Measurements from ENCODE around the gene NEAT1.

NEAT1 gene

DNA sequence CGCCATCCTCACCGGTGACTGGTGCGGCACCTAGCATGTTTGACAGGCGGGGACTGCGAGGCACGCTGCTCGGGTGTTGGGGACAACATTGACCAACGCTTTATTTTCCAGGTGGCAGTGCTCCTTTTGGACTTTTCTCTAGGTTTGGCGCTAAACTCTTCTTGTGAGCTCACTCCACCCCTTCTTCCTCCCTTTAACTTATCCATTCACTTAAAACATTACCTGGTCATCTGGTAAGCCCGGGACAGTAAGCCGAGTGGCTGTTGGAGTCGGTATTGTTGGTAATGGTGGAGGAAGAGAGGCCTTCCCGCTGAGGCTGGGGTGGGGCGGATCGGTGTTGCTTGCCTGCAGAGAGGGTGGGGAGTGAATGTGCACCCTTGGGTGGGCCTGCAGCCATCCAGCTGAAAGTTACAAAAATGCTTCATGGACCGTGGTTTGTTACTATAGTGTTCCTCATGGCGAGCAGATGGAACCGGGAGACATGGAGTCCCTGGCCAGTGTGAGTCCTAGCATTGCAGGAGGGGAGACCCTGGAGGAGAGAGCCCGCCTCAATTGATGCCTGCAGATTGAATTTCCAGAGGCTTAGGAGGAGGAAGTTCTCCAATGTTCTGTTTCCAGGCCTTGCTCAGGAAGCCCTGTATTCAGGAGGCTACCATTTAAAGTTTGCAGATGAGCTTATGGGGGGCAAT lies 1.1 kb downstream of the NEAT1 start:
- ATAC-seq (no peak), DNase-seq (no peak)

DNA sequence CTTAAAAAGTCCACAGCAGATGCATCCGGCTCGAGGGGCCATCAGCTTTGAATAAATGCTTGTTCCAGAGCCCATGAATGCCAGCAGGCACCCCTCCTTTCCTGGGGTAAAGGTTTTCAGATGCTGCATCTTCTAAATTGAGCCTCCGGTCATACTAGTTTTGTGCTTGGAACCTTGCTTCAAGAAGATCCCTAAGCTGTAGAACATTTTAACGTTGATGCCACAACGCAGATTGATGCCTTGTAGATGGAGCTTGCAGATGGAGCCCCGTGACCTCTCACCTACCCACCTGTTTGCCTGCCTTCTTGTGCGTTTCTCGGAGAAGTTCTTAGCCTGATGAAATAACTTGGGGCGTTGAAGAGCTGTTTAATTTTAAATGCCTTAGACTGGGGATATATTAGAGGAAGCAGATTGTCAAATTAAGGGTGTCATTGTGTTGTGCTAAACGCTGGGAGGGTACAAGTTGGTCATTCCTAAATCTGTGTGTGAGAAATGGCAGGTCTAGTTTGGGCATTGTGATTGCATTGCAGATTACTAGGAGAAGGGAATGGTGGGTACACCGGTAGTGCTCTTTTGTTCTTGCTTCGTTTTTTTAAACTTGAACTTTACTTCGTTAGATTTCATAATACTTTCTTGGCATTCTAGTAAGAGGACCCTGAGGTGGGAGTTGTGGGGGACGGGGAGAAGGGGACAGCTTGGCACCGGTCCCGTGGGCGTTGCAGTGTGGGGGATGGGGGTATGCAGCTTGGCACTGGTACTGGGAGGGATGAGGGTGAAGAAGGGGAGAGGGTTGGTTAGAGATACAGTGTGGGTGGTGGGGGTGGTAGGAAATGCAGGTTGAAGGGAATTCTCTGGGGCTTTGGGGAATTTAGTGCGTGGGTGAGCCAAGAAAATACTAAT lies 1.9 kb downstream of the NEAT1 start:
- DNase-seq, result peak; percentile 77

DNA sequence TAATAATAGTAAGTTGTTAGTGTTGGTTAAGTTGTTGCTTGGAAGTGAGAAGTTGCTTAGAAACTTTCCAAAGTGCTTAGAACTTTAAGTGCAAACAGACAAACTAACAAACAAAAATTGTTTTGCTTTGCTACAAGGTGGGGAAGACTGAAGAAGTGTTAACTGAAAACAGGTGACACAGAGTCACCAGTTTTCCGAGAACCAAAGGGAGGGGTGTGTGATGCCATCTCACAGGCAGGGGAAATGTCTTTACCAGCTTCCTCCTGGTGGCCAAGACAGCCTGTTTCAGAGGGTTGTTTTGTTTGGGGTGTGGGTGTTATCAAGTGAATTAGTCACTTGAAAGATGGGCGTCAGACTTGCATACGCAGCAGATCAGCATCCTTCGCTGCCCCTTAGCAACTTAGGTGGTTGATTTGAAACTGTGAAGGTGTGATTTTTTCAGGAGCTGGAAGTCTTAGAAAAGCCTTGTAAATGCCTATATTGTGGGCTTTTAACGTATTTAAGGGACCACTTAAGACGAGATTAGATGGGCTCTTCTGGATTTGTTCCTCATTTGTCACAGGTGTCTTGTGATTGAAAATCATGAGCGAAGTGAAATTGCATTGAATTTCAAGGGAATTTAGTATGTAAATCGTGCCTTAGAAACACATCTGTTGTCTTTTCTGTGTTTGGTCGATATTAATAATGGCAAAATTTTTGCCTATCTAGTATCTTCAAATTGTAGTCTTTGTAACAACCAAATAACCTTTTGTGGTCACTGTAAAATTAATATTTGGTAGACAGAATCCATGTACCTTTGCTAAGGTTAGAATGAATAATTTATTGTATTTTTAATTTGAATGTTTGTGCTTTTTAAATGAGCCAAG lies 2.7 kb downstream of the NEAT1 start:
- ATAC-seq, result peak; percentile 38
- peak; percentile 76 for DNase-seq

More for the DNA sequence above, 1.9 kb downstream of the NEAT1 start:
- ATAC-seq, result no peak

DNA sequence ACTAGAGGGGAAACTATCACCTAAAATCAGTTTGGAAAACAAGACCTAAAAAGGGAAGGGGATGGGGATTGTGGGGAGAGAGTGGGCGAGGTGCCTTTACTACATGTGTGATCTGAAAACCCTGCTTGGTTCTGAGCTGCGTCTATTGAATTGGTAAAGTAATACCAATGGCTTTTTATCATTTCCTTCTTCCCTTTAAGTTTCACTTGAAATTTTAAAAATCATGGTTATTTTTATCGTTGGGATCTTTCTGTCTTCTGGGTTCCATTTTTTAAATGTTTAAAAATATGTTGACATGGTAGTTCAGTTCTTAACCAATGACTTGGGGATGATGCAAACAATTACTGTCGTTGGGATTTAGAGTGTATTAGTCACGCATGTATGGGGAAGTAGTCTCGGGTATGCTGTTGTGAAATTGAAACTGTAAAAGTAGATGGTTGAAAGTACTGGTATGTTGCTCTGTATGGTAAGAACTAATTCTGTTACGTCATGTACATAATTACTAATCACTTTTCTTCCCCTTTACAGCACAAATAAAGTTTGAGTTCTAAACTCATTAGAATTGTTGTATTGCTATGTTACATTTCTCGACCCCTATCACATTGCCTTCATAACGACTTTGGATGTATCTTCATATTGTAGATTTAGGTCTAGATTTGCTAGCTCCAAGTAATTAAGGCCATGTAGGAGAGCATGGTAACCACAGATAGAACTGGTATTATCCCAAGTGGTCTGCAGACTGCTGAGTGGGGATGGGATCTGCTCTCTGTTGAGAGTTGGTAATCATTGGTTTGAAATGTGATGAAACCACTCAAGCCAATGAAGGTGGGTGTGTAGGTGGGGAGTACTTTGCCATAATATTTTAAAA lies 3.6 kb downstream of the NEAT1 start:
- ATAC-seq (peak; percentile 34), DNase-seq (no peak)

DNA sequence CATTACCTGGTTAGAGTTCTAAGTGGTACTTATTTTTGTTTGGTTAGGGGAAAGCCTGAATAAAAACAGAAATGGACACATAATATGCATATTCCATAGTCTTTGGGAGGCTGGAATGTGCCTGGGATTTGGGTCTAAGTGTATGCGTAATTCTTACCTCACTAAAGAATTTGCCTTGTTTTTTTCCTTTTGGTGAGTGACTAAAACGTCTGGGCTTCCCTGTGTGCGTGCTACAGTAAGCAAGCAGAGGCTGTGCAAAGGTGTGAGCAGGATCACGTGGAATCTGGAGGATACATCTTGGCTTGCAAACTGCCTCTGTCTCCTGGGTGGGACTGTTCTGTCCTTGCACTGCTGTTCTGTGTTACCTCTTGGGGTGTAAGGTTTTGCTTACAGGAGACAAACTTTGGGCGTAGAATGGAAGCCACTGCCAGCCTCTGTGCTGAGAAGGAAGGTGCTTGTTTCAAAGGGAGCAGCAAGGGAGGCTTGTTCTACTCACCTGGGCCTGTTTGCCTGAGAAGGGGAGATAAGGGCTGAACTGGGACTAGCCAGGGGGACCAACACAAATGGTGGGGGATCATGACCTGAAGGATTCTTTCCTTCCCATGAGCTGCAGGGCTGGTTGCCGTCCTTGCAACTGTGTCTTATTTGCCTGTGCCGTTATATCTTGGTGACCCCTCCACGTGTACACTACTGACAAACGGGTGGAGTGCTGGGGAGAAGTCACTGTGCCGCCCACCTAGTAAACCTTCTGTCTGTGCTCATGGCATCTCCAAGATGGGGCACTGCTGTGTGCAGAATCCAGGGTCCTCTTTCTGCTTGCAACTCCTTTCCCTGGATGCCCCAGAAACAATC lies 4.5 kb downstream of the NEAT1 start:
- peak; percentile 61 for DNase-seq
- ATAC-seq, result no peak

DNA sequence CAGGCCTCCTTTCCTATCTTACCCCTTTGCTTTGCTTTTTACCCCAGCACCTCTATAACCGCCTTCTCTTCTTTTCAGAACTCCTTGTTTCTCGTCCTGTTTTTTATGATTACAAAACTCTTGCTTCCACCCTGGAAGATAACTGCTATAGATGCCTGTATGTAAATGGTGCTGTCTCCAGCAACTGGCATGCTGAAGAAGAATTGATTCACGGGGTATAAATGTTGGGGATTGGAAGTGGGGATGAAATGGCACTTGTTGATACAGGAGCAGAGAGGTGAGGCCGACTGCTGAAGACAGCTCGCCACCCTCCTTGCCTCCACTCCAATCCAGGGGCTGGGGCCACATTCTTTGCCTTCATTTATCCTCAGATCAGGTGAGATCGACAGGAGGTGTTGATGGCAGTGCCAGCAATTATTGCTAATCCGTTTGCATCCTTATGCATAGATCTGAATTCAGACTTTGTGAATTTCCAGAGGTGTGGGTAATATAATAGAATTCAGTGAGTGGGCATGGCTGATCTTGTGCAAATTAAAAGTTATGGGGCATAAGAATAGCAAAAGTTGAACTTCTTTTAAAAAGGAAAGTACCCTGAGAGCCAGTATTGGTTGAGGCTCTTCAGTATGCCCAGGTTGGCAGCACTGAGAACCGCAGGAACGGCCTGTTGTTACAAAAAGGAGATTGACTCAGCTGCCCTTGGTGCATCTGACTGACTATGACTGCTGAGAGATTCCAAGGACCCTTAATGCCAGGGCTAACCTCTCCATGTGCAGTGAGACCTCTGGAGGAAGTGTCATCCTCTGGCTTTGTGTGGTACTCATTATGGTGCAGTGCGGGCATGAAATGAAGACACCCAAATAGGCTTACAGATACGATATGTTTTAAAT lies 5.3 kb downstream of the NEAT1 start:
- DNase-seq (peak; percentile 59), ATAC-seq (peak; percentile 16)

DNA sequence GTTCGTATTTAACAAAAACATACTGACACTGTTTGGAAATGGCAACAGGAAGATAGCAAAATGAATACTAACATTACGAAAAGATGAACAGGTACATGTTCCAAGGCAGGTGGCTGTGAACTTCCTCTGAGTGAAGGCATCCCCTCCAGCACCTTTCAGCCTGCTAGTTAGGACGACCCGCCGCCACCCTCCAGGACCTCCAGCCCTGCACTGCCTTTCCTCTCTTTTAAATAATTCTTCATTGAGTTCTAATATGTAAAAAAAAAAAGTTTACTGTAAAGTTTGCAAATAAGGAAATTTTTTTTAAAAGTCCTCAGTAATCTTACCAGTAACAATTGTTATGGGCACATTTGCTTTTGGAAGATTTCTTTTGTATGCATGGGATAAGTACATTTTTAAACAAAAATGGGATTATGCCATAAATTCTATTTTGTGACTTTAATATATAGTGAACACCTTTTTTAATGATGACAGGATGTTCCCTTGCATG lies 6.0 kb downstream of the NEAT1 start:
- no peak for DNase-seq
- no peak for ATAC-seq

DNA sequence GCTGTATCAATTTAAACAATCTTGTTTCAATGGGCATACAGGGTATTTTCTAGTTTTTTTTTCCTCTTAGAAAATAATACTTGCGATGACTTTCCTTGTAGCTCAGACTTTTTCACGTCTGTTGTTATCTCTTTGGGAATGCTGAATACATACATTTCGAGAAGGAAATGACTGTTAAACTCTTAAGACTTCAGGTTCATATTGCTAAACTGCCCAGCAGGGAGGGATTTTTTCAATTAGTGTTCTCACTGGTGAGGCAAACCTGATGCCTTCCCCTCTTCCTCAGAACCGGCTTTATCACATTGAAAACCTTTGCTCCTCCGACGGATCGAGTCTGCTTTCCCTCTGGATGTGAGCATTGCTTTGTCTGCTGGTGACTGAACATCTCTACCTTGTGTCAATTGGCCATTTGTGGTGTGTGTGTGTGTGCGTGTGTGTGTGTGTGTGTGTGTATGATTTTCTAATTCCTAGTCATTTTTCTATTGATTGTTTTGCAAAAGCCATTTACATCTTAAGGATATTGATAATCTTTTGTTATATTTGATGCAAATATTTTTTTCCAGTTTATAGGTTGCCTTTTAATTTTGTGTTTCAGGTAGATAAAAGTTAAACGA lies 6.6 kb downstream of the NEAT1 start:
- no peak for DNase-seq
- ATAC-seq, result no peak

DNA sequence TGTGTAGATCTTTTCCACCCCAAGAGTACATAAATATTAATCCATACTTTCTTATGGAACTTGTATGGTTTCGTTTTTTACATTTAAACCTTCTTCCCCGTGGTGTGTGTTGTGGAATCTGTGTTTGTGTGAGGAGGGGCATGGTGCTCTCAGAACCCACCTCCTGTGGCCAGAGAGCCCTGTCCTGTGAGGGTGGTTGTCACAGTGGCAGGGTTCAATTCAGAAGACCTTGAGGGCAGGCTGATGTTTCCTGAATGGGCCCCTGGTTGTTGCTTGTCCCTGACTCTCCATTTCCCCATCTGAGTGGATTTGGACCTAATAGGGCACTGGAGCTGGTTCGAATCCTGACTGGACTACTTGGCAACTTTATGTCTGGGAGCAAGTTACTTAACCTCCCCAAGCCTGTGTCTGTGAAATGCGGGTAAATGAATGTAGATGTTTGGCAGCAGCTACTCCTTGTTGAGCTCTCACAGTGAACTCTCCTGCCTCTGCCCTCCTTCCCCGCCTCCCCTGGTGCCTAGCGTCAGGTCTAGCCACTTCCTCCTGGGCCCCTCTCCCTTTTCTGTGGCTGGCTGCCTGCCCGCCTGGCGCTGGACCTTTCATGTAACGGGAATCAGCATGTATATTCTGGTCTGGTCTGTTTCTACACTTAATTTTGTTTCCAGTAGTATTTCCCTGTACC lies 7.3 kb downstream of the NEAT1 start:
- ATAC-seq, result no peak

DNA sequence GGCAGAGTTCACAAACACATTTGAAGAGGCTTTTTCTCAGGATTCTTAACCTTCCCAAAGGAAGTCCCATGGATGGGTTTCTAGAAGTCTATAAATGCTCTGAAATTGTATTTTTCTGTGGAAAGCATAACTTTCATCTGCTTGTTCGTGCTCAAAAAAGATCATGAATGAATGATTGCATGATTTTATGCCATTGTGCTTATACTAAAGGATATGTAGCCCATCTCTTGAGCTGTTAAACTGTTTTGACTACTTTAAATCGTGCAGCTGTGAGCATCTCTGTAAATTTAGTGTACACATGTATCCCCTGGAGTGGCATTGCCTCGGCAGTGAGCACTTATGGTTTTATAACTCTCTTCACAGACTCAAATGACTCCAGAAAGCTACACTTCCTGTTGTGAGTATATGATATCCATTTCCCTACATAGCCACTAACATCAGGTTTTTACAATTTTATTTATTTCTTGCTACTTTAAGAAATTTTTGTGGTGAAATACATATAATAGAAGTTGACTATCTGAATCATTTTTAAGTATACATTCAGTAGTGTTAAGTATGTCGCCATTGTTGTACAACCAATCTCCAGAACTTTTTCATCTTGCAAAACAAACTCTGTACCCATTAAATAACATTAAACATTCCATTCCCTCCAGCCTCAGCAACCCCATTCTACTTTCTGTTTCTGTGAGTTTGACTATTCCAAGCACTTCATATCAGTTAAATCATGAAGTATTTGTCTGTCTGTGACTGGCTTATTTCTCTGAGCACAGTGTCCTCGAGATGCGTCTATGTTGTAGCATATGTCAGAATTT lies 8.0 kb downstream of the NEAT1 start:
- no peak for DNase-seq
- no peak for ATAC-seq

More for the DNA sequence above, 7.3 kb downstream of the NEAT1 start:
- DNase-seq, result peak; percentile 64

DNA sequence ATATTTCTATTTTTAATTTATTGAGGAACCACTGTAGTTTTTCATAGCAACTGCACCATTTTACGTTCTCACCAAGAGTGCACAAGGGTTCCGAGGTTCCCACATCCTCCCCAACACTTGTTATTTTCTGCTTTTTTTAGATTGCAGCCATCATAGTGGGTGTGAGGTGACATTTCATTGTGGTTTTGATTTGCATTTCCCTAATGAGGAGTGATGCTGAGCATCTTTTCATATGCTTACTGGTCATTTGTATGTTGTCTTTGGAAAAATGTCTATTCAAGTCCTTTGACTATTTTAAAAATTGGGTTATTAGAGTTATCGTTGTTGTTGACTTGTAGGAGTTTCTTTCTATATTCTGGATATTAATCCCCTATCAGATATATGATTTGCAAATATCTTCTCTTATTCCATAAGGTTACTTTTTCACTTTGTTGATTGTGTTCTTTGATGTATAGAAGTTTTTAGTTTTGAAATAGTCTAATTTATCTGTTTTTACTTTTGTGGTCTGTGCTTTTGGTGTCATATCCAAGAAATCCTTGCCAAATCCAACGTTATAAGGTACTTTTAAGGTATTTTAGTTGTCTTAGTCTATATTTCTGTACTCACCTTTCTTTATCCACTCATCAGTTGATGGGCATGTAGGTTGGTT lies 9.0 kb downstream of the NEAT1 start:
- ATAC-seq, result peak; percentile 37
- no peak for DNase-seq

DNA sequence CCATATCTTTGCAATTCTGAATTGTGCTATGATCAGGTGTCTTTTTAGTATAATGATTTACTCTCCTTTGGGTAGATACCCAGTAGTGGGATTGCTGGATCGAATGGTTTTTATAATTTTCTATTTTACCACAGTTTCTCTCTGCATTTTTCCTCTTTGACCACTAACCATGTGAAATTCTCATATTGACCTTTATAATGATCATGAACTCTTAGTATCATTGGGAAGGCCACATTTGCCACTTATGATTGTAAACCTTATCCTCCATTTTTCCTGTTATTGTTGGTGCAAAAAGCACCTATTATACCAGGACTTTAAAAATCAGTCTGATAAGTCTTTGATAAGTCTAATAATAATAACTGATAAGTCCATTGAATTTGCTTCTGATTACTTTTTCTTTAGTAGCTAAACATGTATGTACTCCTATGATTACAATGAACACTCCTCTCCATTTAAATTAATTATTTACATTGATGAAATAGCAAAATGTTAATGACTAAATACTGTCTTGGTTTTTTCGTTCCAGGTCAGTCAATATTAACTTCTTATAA lies 9.6 kb downstream of the NEAT1 start:
- DNase-seq (no peak), ATAC-seq (no peak)

DNA sequence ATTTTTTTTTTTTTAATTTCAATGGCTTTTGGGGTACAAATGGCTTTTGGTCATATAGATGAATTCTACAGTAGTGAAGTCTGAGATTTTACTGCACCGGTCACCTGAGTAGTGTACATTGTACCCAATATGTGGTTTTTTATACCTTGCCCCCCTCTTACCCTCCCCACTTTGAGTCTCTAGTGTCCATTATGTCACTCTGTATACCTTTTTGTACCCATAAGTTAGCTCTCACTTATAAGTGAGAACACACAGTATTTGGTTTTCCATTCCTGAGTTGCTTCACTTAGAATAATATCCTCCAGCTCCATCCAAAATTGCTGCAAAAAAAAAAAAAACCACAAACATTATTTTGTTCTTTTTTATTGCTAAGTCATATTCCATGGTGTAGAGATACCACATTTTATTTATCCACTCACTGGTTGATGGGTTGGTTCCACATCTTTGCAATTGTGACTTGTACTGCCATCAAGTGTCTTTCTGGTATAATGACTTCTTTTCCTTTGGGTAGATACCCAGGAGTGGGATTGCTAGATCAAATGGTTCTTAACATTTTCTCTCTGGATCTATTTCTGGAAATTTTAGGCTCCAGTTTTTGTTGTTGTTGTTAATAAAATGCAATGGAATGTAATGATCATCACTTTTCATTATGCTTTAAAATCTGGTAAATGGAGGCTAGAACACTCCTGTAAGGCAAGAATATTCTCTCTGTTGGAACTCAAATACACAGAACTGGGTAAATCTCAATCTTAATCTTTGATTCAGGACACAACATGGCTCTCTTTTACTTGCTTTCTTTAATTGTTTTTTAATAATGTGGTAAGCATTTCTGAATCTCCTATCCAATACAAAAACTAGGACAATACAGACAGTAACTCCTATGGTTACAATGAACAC lies 10.3 kb downstream of the NEAT1 start:
- no peak for ATAC-seq
- no peak for DNase-seq

DNA sequence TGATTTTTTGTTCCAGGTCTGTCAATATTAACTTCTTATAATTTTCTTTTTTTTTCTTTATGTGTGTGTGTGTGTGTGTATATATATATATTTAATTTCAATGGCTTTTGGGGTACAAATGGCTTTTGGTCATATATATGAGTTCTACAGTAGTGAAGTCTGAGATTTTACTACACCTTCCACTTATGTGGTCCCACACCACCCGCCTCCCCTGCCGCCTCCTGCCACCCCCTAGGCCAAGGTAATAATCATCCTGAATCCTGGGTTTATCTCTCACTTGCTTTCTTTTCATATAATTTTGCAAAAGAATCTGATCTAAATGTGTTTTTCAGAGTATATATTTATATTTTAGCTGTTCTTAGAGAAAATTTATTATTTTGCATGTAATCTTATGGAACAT lies 11.1 kb downstream of the NEAT1 start:
- ATAC-seq (no peak), DNase-seq (no peak)

DNA sequence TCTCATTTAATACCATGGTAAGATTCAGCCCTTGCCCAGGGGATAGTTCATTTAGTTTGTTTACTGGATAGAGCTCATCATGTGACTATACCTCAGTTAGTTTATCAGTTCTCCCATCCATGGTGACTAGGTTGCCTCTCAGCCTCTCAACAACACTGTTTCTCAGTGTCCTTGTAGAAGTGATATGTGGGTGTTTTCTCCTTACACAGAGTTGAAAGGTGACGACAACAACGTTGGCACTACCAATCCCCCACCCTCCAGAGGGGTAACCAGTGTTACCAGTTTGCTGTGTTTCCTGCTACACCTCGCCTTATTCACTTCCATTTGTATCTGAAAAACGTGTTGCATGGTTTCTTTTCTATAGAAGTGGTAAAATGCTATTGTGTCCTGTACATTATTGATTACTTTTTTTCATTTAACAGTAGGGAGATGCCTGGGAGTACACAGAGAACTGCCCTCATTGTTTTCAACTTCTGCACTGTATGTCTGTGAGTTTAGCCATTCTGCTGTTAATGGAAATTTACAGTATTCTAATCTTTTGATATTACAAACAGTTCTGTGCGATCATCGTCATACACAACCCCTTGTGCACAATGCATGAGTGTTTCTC lies 11.6 kb downstream of the NEAT1 start:
- ATAC-seq (no peak), DNase-seq (no peak)
